ENCODE data around the gene OPRL1. TPM values are rescaled to one million over a fixed set of nuclear protein-coding genes. Genes with fewer than 3 reads are reported as not detected.
A peak's percentile ranks its signal among the peaks of the same experiment; 100 is the strongest.

The OPRL1 gene
- total RNA-seq, result under 1 TPM; 0.48 to 0.56 TPM

- peak within 1 kb of the TSS; percentile 91 for H3K4me3 Mint-ChIP-seq
- H3K27me3 Mint-ChIP-seq, result peaks cover 3% of the 10 kb centered on the region
- no peaks in the 10 kb centered on the region for H3K4me1 Mint-ChIP-seq
- no peaks in the 10 kb centered on the region for H3K9me3 Mint-ChIP-seq
- peak within 1 kb of the TSS; percentile 87 for H3K27ac Mint-ChIP-seq
- no peak for ATAC-seq (replicated peaks)
- peaks cover 14% of the 10 kb centered on the region for H3K36me3 Mint-ChIP-seq (ENCODE audit: low read depth)
These were observed at the start of gene OPRL1 for GRCh38 chr20:64080013-64080812. OPRL1 (plus strand) TSS chr20:64080082; CDS start chr20:64092721, 12,639 bp downstream.

GRCh38 chr20:64030371-64031134 is 49.3 kb upstream of the OPRL1 start:
- peak overlapping the region; percentile 74 for H3K27ac Mint-ChIP-seq
- H3K4me1 Mint-ChIP-seq, result peaks cover 19% of the 10 kb centered on the region
- H3K9me3 Mint-ChIP-seq, result no peaks in the 10 kb centered on the region
- ATAC-seq (replicated peaks), result no peak
- peaks cover 95% of the 10 kb centered on the region for H3K36me3 Mint-ChIP-seq (ENCODE audit: low read depth)
- H3K27me3 Mint-ChIP-seq, result no peaks in the 10 kb centered on the region
- H3K4me3 Mint-ChIP-seq, result no peak overlapping the region

- Mint-ChIP-seq H3K4me1 (peaks cover 20% of the 10 kb centered on the region), H3K4me3 (no peak overlapping the region), H3K9me3 (no peaks in the 10 kb centered on the region), H3K27ac (no peak overlapping the region), H3K36me3 (ENCODE audit: low read depth) (peaks cover 82% of the 10 kb centered on the region), H3K27me3 (no peaks in the 10 kb centered on the region)
- no peak for ATAC-seq (replicated peaks)
These were observed 48.0 kb upstream of the OPRL1 start for GRCh38 chr20:64031822-64032314.

GRCh38 chr20:64032706-64033624 is 46.9 kb upstream of the OPRL1 start:
- H3K4me3 Mint-ChIP-seq, result peak overlapping the region; percentile 12
- no peaks in the 10 kb centered on the region for H3K27me3 Mint-ChIP-seq
- H3K4me1 Mint-ChIP-seq, result peaks cover 20% of the 10 kb centered on the region
- H3K36me3 Mint-ChIP-seq (ENCODE audit: low read depth), result peaks cover 71% of the 10 kb centered on the region
- no peak for ATAC-seq (replicated peaks)
- H3K27ac Mint-ChIP-seq, result no peak overlapping the region
- no peaks in the 10 kb centered on the region for H3K9me3 Mint-ChIP-seq

GRCh38 chr20:64033981-64034493 is 45.8 kb upstream of the OPRL1 start:
- no peaks in the 10 kb centered on the region for H3K9me3 Mint-ChIP-seq
- H3K4me1 Mint-ChIP-seq, result peaks cover 20% of the 10 kb centered on the region
- H3K4me3 Mint-ChIP-seq, result peak overlapping the region; percentile 78
- H3K27me3 Mint-ChIP-seq, result no peaks in the 10 kb centered on the region
- no peak for ATAC-seq (replicated peaks)
- peaks cover 61% of the 10 kb centered on the region for H3K36me3 Mint-ChIP-seq (ENCODE audit: low read depth)
- H3K27ac Mint-ChIP-seq, result peak overlapping the region; percentile 95

GRCh38 chr20:64035066-64035932 is 44.6 kb upstream of the OPRL1 start:
- peak; percentile 69 for ATAC-seq (replicated peaks)
- H3K36me3 Mint-ChIP-seq (ENCODE audit: low read depth), result peaks cover 48% of the 10 kb centered on the region
- no peaks in the 10 kb centered on the region for H3K27me3 Mint-ChIP-seq
- H3K9me3 Mint-ChIP-seq, result no peaks in the 10 kb centered on the region
- peak overlapping the region; percentile 95 for H3K27ac Mint-ChIP-seq
- H3K4me3 Mint-ChIP-seq, result peak overlapping the region; percentile 78
- peaks cover 27% of the 10 kb centered on the region for H3K4me1 Mint-ChIP-seq

- Mint-ChIP-seq H3K4me3 (peak within 1 kb of the TSS; percentile 78), H3K27me3 (no peaks in the 10 kb centered on the region), H3K27ac (peak within 1 kb of the TSS; percentile 95), H3K36me3 (ENCODE audit: low read depth) (peaks cover 42% of the 10 kb centered on the region), H3K9me3 (no peaks in the 10 kb centered on the region), H3K4me1 (peaks cover 27% of the 10 kb centered on the region)
- no peak for ATAC-seq (replicated peaks)
These were observed 43.9 kb upstream of the OPRL1 start, which contains the start of gene C20orf204 for GRCh38 chr20:64035933-64036345. C20orf204 (plus strand) TSS chr20:64036182; CDS start chr20:64036324, 142 bp downstream.

GRCh38 chr20:64036346-64037198 is 43.3 kb upstream of the OPRL1 start:
- Mint-ChIP-seq H3K27me3 (no peaks in the 10 kb centered on the region), H3K4me1 (peaks cover 27% of the 10 kb centered on the region), H3K27ac (peak overlapping the region; percentile 52), H3K4me3 (peak overlapping the region; percentile 78), H3K9me3 (no peaks in the 10 kb centered on the region), H3K36me3 (ENCODE audit: low read depth) (peaks cover 35% of the 10 kb centered on the region)
- ATAC-seq (replicated peaks), result no peak

GRCh38 chr20:64037199-64037497 is 42.7 kb upstream of the OPRL1 start:
- Mint-ChIP-seq H3K36me3 (ENCODE audit: low read depth) (peaks cover 30% of the 10 kb centered on the region), H3K4me1 (peaks cover 27% of the 10 kb centered on the region), H3K4me3 (peak overlapping the region; percentile 78), H3K9me3 (no peaks in the 10 kb centered on the region), H3K27ac (peak overlapping the region; percentile 52), H3K27me3 (no peaks in the 10 kb centered on the region)
- ATAC-seq (replicated peaks), result no peak

GRCh38 chr20:64037498-64038213 is 42.2 kb upstream of the OPRL1 start:
- Mint-ChIP-seq H3K4me3 (peak overlapping the region; percentile 78), H3K27me3 (no peaks in the 10 kb centered on the region), H3K27ac (peak overlapping the region; percentile 52), H3K9me3 (no peaks in the 10 kb centered on the region), H3K4me1 (peaks cover 27% of the 10 kb centered on the region), H3K36me3 (ENCODE audit: low read depth) (peaks cover 24% of the 10 kb centered on the region)
- no peak for ATAC-seq (replicated peaks)

- H3K4me1 Mint-ChIP-seq, result peaks cover 27% of the 10 kb centered on the region
These were observed 41.7 kb upstream of the OPRL1 start for GRCh38 chr20:64038224-64038564.

More at GRCh38 chr20:64038224-64038564, 41.7 kb upstream of the OPRL1 start:
- H3K36me3 Mint-ChIP-seq (ENCODE audit: low read depth), result peaks cover 19% of the 10 kb centered on the region
- no peak overlapping the region for H3K27ac Mint-ChIP-seq
- peak; percentile 23 for ATAC-seq (replicated peaks)
- H3K4me3 Mint-ChIP-seq, result peak overlapping the region; percentile 78
- no peaks in the 10 kb centered on the region for H3K9me3 Mint-ChIP-seq
- H3K27me3 Mint-ChIP-seq, result no peaks in the 10 kb centered on the region
